ENCODE measurements around the gene SERPINA12. TPM values are rescaled to one million over a fixed set of nuclear protein-coding genes. Genes with fewer than 3 reads are reported as not detected.

The SERPINA12 gene
- total RNA-seq, 1 experiment from 2014 or later: not detected

DNA sequence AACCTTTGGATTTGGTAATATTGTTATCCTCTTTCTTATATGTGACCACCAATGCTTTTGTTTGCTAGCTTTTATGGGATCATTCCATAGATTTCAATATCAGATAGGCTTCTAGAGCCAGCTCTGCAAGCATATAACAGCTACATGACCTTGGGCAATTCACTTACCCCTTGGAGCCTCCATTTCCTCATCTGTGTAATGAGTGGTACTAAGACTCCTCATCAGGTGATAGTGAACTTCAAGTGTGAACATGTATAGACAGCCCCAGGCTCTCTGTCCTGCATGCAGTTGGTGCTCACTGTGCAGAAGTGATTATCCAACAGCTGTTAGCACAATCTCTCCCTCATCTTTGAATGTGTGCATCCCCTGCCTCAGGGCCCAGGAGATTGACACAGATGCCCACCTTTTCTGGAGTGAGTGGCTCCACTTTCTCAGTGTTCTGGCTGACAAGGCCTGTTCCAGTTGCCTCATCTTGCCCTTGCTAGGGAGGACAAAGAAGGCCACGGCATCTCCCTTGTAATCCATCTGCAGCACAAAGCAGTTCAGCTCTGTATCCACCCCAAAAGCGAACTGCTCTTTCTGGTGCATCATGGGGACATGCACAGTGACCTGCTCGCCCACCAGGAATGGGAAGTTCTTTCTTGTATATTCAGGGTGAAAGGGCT is 42.4 kb downstream of the SERPINA12 start:
- Histone ChIP-seq H3K27me3 (ENCODE audit: insufficient read depth, low read length) (peaks cover 23% of the 10 kb centered on the region), H3K27ac (ENCODE audit: low read depth, low read length) (no peak overlapping the region), H3K4me2 (ENCODE audit: low read length) (no peak overlapping the region), H3K4me3 (replicated peaks in 1 of 2; ENCODE audit: low read depth in 1 of 2, low read length in 2 of 2) (no peak overlapping the region), H3K9me2 (ENCODE audit: insufficient read depth) (no peaks in the 10 kb centered on the region), H3K9ac (ENCODE audit: low read length) (no peak overlapping the region), H3K4me1 (ENCODE audit: control insufficient read depth in 1 of 2, insufficient read depth in 2 of 2, low read length in 2 of 2) (no peaks in the 10 kb centered on the region), H3K9me3 (ENCODE audit: control insufficient read depth in 1 of 2, insufficient read depth in 1 of 2, low read depth in 1 of 2, low read length in 2 of 2) (no peaks in the 10 kb centered on the region), H4K20me1 (ENCODE audit: insufficient read depth) (no peaks in the 10 kb centered on the region), H3K79me2 (ENCODE audit: insufficient read depth, low read length) (no peaks in the 10 kb centered on the region), H2AFZ (ENCODE audit: low read depth, low read length, poor library complexity, severe bottlenecking) (no peak overlapping the region), H3K36me3 (ENCODE audit: control insufficient read depth in 1 of 2, insufficient read depth in 2 of 2, low read length in 2 of 2) (no peaks in the 10 kb centered on the region)
- intact Hi-C loops (cut with micrococcal nuclease): no loop called here
- ChIA-PET CTCF (interaction anchor here (1.8 kb wide), 1 partner anchor 19 kb away, joined by 4 read pairs; no protein-coding TSS in a partner anchor), RAD21 (ENCODE audit: low non-redundant PET in 1 of 2, low total read pairs in 2 of 2, uncharacterized antibody in 2 of 2, unreplicated experiment in 2 of 2) (no interaction called here), POLR2A (no interaction called here)
- ATAC-seq: no peak
- BruUV-seq (replicated peaks): no TSS peak
- no peak for DNase-seq (ENCODE audit: low read depth, low spot score)
- TF ChIP-seq CBX3 (IDR thresholded peaks at IDR 0.05; ENCODE audit: low read depth): no peak
- no peak for TF ChIP-seq ELF1 (IDR thresholded peaks at IDR 0.05; ENCODE audit: borderline replicate concordance, low read depth)
- TF ChIP-seq ATF3 (IDR thresholded peaks at IDR 0.05): no peak
- no peak for TF ChIP-seq SP1 (IDR thresholded peaks at IDR 0.05; ENCODE audit: low read depth)
- no peak for TF ChIP-seq FOSL1 (IDR thresholded peaks at IDR 0.05; ENCODE audit: low read depth)
- no peak for TF ChIP-seq EGR1 (IDR thresholded peaks at IDR 0.05; ENCODE audit: low read depth)
- no peak for TF ChIP-seq CEBPB (IDR thresholded peaks at IDR 0.05; ENCODE audit: low read depth)
- no peak for TF ChIP-seq ZNF274 (IDR thresholded peaks at IDR 0.05; ENCODE audit: low read depth, low read length)
- no peak for TF ChIP-seq RAD21 (IDR thresholded peaks at IDR 0.05; ENCODE audit: low read depth)
- TF ChIP-seq JUND (IDR thresholded peaks at IDR 0.05): no peak
- TF ChIP-seq TCF7L2 (IDR thresholded peaks at IDR 0.05; ENCODE audit: borderline replicate concordance, extremely low read depth, insufficient read depth, insufficient read length): no peak

DNA sequence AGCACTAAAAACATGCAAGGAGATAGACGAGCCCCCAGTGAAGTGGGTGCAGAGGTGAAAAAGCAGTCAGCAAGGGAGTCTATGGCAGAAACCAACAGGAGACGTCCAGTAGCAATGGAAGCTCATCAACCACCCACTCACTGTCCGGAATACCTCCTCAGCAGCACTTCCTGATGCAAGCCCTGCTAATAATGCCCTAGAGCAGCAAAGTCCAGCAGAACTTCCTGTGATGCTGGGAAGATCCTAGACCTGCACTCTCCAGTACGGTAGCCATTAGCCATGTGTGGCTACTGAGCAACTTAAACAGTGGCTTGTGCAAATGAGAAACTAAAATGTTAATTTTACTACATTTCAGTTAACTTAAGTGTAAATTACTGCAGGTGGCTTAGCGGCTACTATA is 44.2 kb downstream of the SERPINA12 start:
- Histone ChIP-seq H3K4me3 (replicated peaks in 1 of 2; ENCODE audit: low read depth in 1 of 2, low read length in 2 of 2) (no peak overlapping the region), H3K4me2 (ENCODE audit: low read length) (no peak overlapping the region), H3K9me2 (ENCODE audit: insufficient read depth) (no peaks in the 10 kb centered on the region), H3K4me1 (ENCODE audit: control insufficient read depth in 1 of 2, insufficient read depth in 2 of 2, low read length in 2 of 2) (no peaks in the 10 kb centered on the region), H3K36me3 (ENCODE audit: control insufficient read depth in 1 of 2, insufficient read depth in 2 of 2, low read length in 2 of 2) (no peaks in the 10 kb centered on the region), H3K9ac (ENCODE audit: low read length) (no peak overlapping the region), H3K9me3 (ENCODE audit: control insufficient read depth in 1 of 2, insufficient read depth in 1 of 2, low read depth in 1 of 2, low read length in 2 of 2) (no peaks in the 10 kb centered on the region), H3K79me2 (ENCODE audit: insufficient read depth, low read length) (no peaks in the 10 kb centered on the region), H3K27me3 (ENCODE audit: insufficient read depth, low read length) (peaks cover 23% of the 10 kb centered on the region), H2AFZ (ENCODE audit: low read depth, low read length, poor library complexity, severe bottlenecking) (no peak overlapping the region), H4K20me1 (ENCODE audit: insufficient read depth) (no peaks in the 10 kb centered on the region), H3K27ac (ENCODE audit: low read depth, low read length) (no peak overlapping the region)
- CTCF ChIA-PET: no interaction called here
- DNase-seq (ENCODE audit: low read depth, low spot score): no peak
- intact Hi-C loops (cut with micrococcal nuclease): no loop called here
- POLR2A ChIA-PET: no interaction called here
- no TSS peak for BruUV-seq (replicated peaks)
- RAD21 ChIA-PET (ENCODE audit: low non-redundant PET in 1 of 2, low total read pairs in 2 of 2, uncharacterized antibody in 2 of 2, unreplicated experiment in 2 of 2): no interaction called here
- no peak for ATAC-seq
- TF ChIP-seq ATF3 (IDR thresholded peaks at IDR 0.05) (no peak), ZNF274 (IDR thresholded peaks at IDR 0.05; ENCODE audit: low read depth, low read length) (no peak), POLR2AphosphoS5 (IDR thresholded peaks at IDR 0.05; ENCODE audit: low read depth, low read length) (no peak), YY1 (IDR thresholded peaks at IDR 0.05; ENCODE audit: extremely low read depth, insufficient replicate concordance, low read depth, low read length) (no peak), FOSL1 (IDR thresholded peaks at IDR 0.05; ENCODE audit: low read depth) (no peak), ELF1 (IDR thresholded peaks at IDR 0.05; ENCODE audit: borderline replicate concordance, low read depth) (no peak), POLR2A (IDR thresholded peaks at IDR 0.05; ENCODE audit: borderline replicate concordance, extremely low read depth, insufficient read depth, insufficient read length) (no peak), SIN3A (IDR thresholded peaks at IDR 0.05; ENCODE audit: low read depth) (no peak), MAX (IDR thresholded peaks at IDR 0.05) (no peak), SP1 (IDR thresholded peaks at IDR 0.05; ENCODE audit: low read depth) (no peak)
- TF ChIP-seq, protein P1, sequence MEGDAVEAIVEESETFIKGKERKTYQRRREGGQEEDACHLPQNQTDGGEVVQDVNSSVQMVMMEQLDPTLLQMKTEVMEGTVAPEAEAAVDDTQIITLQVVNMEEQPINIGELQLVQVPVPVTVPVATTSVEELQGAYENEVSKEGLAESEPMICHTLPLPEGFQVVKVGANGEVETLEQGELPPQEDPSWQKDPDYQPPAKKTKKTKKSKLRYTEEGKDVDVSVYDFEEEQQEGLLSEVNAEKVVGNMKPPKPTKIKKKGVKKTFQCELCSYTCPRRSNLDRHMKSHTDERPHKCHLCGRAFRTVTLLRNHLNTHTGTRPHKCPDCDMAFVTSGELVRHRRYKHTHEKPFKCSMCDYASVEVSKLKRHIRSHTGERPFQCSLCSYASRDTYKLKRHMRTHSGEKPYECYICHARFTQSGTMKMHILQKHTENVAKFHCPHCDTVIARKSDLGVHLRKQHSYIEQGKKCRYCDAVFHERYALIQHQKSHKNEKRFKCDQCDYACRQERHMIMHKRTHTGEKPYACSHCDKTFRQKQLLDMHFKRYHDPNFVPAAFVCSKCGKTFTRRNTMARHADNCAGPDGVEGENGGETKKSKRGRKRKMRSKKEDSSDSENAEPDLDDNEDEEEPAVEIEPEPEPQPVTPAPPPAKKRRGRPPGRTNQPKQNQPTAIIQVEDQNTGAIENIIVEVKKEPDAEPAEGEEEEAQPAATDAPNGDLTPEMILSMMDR (IDR thresholded peaks at IDR 0.05 in 2 of 3, conservative IDR thresholded peaks at IDR 0.05 in 1 of 3; ENCODE audit: borderline replicate concordance in 1 of 3, insufficient read depth in 1 of 3, low read depth in 2 of 3, low read length in 2 of 3): no peak

Measured in HCT116 (cell line).